GM18951 (cell line): ENCODE results near the gene LEFTY2.
"Not testable (repeated sequence)": the region's sequence is repeated elsewhere in the genome, so short reads cannot be mapped to it uniquely, and the experiment has no call there.

Source experiments
- POLR2A ChIP-seq: IDR thresholded peaks from 4 replicates; pipeline ENCODE4 v1.6.1; 2011; ENCODE audit warnings: mild to moderate bottlenecking; ENCODE audit not compliant: insufficient read length, insufficient read depth; ENCODE audit errors: extremely low read depth
- in situ Hi-C: fragments of 300-500 bp; cut with MboI; formaldehyde crosslinking; loops from one replicate; pipeline ENCODE4 v1.12.0; 2022; ENCODE audit warnings: low sequenced_read_pairs, mixed read lengths, inconsistent platforms; ENCODE audit not compliant: unreplicated experiment

Gene LEFTY2

GRCh38 chr1:225944387-225944786, 3.4 kb upstream of the LEFTY2 start:
- no peak for TF ChIP-seq POLR2A
- in situ Hi-C loops: no loop called here

GRCh38 chr1:225943582-225943981, 2.6 kb upstream of the LEFTY2 start:
- no peak for TF ChIP-seq POLR2A
- in situ Hi-C loops: no loop called here

GRCh38 chr1:225942574-225942973, 1.6 kb upstream of the LEFTY2 start:
- in situ Hi-C loops: no loop called here
- TF ChIP-seq POLR2A: no peak

- no peak for TF ChIP-seq POLR2A
- in situ Hi-C loops: no loop called here
Measured at GRCh38 chr1:225941942-225942222, 862 bp upstream of the LEFTY2 start.

- TF ChIP-seq POLR2A: no peak
- in situ Hi-C loops: no loop called here
Measured at GRCh38 chr1:225940385-225941151, 452 bp downstream of the LEFTY2 start.

GRCh38 chr1:225939939-225940310, 1.1 kb downstream of the LEFTY2 start:
- in situ Hi-C loops: not testable (repeated sequence)

GRCh38 chr1:225939097-225939938, 1.7 kb downstream of the LEFTY2 start:
- in situ Hi-C loops: not testable (repeated sequence)

GRCh38 chr1:225937048-225937968, 3.7 kb downstream of the LEFTY2 start:
- no peak for TF ChIP-seq POLR2A
- in situ Hi-C loops: no loop called here

- in situ Hi-C loops: no loop called here
- no peak for TF ChIP-seq POLR2A
Measured at GRCh38 chr1:225936523-225936922, 4.5 kb downstream of the LEFTY2 start.

- in situ Hi-C loops: not testable (repeated sequence)
Measured at GRCh38 chr1:225936086-225936485, 4.9 kb downstream of the LEFTY2 start.

GRCh38 chr1:225934711-225935110, 6.3 kb downstream of the LEFTY2 start:
- in situ Hi-C loops: no loop called here
- TF ChIP-seq POLR2A: no peak

- no peak for TF ChIP-seq POLR2A
- in situ Hi-C loops: no loop called here
Measured at GRCh38 chr1:225933072-225933471, 7.9 kb downstream of the LEFTY2 start.

GRCh38 chr1:225931270-225932136, 9.5 kb downstream of the LEFTY2 start:
- no peak for TF ChIP-seq POLR2A
- in situ Hi-C loops: no loop called here
